Measurements from ENCODE around the gene KNL1. TPM values are rescaled to one million over a fixed set of nuclear protein-coding genes. Genes with fewer than 3 reads are reported as not detected.
"Not testable (repeated sequence)": the region's sequence is repeated elsewhere in the genome, so short reads cannot be mapped to it uniquely, and the experiment has no call there.

KNL1 gene
- total RNA-seq, 2 experiments from 2014 or later: 32.8 to 33.1 TPM

- H3K36me3 Mint-ChIP-seq: no peaks in the 10 kb centered on the region
- CTCF ChIA-PET: interaction anchor here (0.7 to 1.7 kb wide), 7 partner anchors 14 to 235 kb away, joined by 3 to 10 read pairs (median 7); partner anchors contain the start of gene VPS18
- H3K27ac Mint-ChIP-seq: no peak overlapping the region
- POLR2A ChIA-PET: interaction anchor here (1.0 to 1.4 kb wide), 2 partner anchors 13 to 15 kb away, joined by 5 to 6 read pairs; partner anchors contain the start of gene RAD51
- H3K4me1 Mint-ChIP-seq (ENCODE audit: low read depth): no peaks in the 10 kb centered on the region
- intact Hi-C loops (cut with micrococcal nuclease): no loop called here
- no peaks in the 10 kb centered on the region for H3K9me3 Mint-ChIP-seq
- no peak overlapping the region for H3K4me3 Mint-ChIP-seq
- no peaks in the 10 kb centered on the region for H3K27me3 Mint-ChIP-seq
- no peak for DNase-seq
These were observed 86.1 kb downstream of the KNL1 start for GRCh38 chr15:40680151-40680550.

GRCh38 chr15:40680959-40681358 lies 86.9 kb downstream of the KNL1 start:
- CTCF ChIA-PET: interaction anchor here (1.4 kb wide), 1 partner anchor 101 kb away, joined by 7 read pairs; no protein-coding TSS in a partner anchor
- DNase-seq; H3K4me1 Mint-ChIP-seq (ENCODE audit: low read depth); H3K9me3 Mint-ChIP-seq; H3K36me3 Mint-ChIP-seq; H3K4me3 Mint-ChIP-seq; intact Hi-C loops (cut with micrococcal nuclease); H3K27me3 Mint-ChIP-seq; H3K27ac Mint-ChIP-seq; POLR2A ChIA-PET: not testable (repeated sequence)

GRCh38 chr15:40684381-40684780 lies 90.3 kb downstream of the KNL1 start:
- no peaks in the 10 kb centered on the region for H3K27me3 Mint-ChIP-seq
- no peak overlapping the region for H3K4me3 Mint-ChIP-seq
- DNase-seq: no peak
- intact Hi-C loops (cut with micrococcal nuclease): no loop called here
- no peaks in the 10 kb centered on the region for H3K4me1 Mint-ChIP-seq (ENCODE audit: low read depth)
- H3K9me3 Mint-ChIP-seq: no peaks in the 10 kb centered on the region
- H3K27ac Mint-ChIP-seq: no peak overlapping the region
- CTCF ChIA-PET: interaction anchor here (0.6 to 2.1 kb wide), 3 partner anchors 10 to 209 kb away, joined by 3 to 7 read pairs (median 7); partner anchors contain the start of genes RAD51 and VPS18
- POLR2A ChIA-PET: no interaction called here
- H3K36me3 Mint-ChIP-seq: no peaks in the 10 kb centered on the region

GRCh38 chr15:40685376-40685775 lies 91.3 kb downstream of the KNL1 start:
- CTCF ChIA-PET: interaction anchor here (1.7 to 2.1 kb wide), 2 partner anchors 9 to 97 kb away, joined by 7 read pairs; partner anchors contain the start of gene RAD51

GRCh38 chr15:40688932-40689799 lies 95.1 kb downstream of the KNL1 start:
- ChIA-PET POLR2A (no interaction called here), CTCF (interaction anchor here (1.5 kb wide), 1 partner anchor 170 kb away, joined by 3 read pairs; no protein-coding TSS in a partner anchor)
- Mint-ChIP-seq H3K9me3 (no peaks in the 10 kb centered on the region), H3K27ac (no peak overlapping the region), H3K4me1 (ENCODE audit: low read depth) (peaks cover 7% of the 10 kb centered on the region), H3K27me3 (no peaks in the 10 kb centered on the region), H3K36me3 (peaks cover 3% of the 10 kb centered on the region), H3K4me3 (no peak overlapping the region)
- intact Hi-C loops (cut with micrococcal nuclease): no loop called here
- no peak for DNase-seq

More at GRCh38 chr15:40685376-40685775, 91.3 kb downstream of the KNL1 start:
- Mint-ChIP-seq H3K36me3 (no peaks in the 10 kb centered on the region), H3K4me3 (no peak overlapping the region), H3K4me1 (ENCODE audit: low read depth) (no peaks in the 10 kb centered on the region), H3K9me3 (no peaks in the 10 kb centered on the region), H3K27ac (no peak overlapping the region), H3K27me3 (no peaks in the 10 kb centered on the region)
- POLR2A ChIA-PET: no interaction called here
- intact Hi-C loops (cut with micrococcal nuclease): no loop called here
- no peak for DNase-seq

GRCh38 chr15:40691737-40692136 lies 97.7 kb downstream of the KNL1 start:
- CTCF ChIA-PET: no interaction called here
- no peak overlapping the region for H3K27ac Mint-ChIP-seq
- intact Hi-C loops (cut with micrococcal nuclease): loop anchor here (10.0 kb wide), 1 partner anchor 287 kb away; the partner anchor contains the start of gene IVD
- no peaks in the 10 kb centered on the region for H3K27me3 Mint-ChIP-seq
- H3K36me3 Mint-ChIP-seq: peaks cover 15% of the 10 kb centered on the region
- DNase-seq: no peak
- H3K4me3 Mint-ChIP-seq: no peak overlapping the region
- H3K4me1 Mint-ChIP-seq (ENCODE audit: low read depth): peaks cover 14% of the 10 kb centered on the region
- H3K9me3 Mint-ChIP-seq: no peaks in the 10 kb centered on the region
- POLR2A ChIA-PET: no interaction called here

- H3K4me1 Mint-ChIP-seq (ENCODE audit: low read depth): peaks cover 21% of the 10 kb centered on the region
- CTCF ChIA-PET: interaction anchor here (0.8 to 2.4 kb wide), 17 partner anchors 9 to 537 kb away, joined by 3 to 17 read pairs (median 5); partner anchors contain the start of genes CHP1, RHOV and VPS18
- POLR2A ChIA-PET: interaction anchor here (0.6 to 2.5 kb wide), 19 partner anchors 11 to 533 kb away, joined by 3 to 18 read pairs (median 4); partner anchors contain the start of genes BUB1B, C15orf62, DNAJC17 and GCHFR
- DNase-seq: peak; percentile 24
- H3K27ac Mint-ChIP-seq: peak overlapping the region; percentile 98
- H3K4me3 Mint-ChIP-seq: peak overlapping the region; percentile 91
- H3K36me3 Mint-ChIP-seq: peaks cover 30% of the 10 kb centered on the region
- intact Hi-C loops (cut with micrococcal nuclease): loop anchor here (1.0 to 10.0 kb wide), 8 partner anchors 15 to 289 kb away; partner anchors contain the start of genes CCDC32, DNAJC17, IVD and RMDN3
- H3K27me3 Mint-ChIP-seq: no peaks in the 10 kb centered on the region
- H3K9me3 Mint-ChIP-seq: no peaks in the 10 kb centered on the region
These were observed 100.0 kb downstream of the KNL1 start for GRCh38 chr15:40693904-40694687.

GRCh38 chr15:40694688-40695468 lies 100.8 kb downstream of the KNL1 start, which contains the start of gene RAD51:
RAD51 (plus strand) TSS chr15:40695174; CDS start chr15:40698759, 3,585 bp downstream.
- peak within 1 kb of the TSS; percentile 98 for H3K27ac Mint-ChIP-seq
- DNase-seq: peak; percentile 96
- ChIA-PET POLR2A (interaction anchor here (0.6 to 2.5 kb wide), 20 partner anchors 10 to 534 kb away, joined by 3 to 18 read pairs (median 4); partner anchors contain the start of genes BUB1B, C15orf62, DNAJC17 and GCHFR), CTCF (interaction anchor here (0.8 to 2.4 kb wide), 16 partner anchors 10 to 536 kb away, joined by 3 to 17 read pairs (median 6); partner anchors contain the start of genes CHP1, RHOV and VPS18)
- no peaks in the 10 kb centered on the region for H3K27me3 Mint-ChIP-seq
- peaks cover 27% of the 10 kb centered on the region for H3K4me1 Mint-ChIP-seq (ENCODE audit: low read depth)
- H3K9me3 Mint-ChIP-seq: no peaks in the 10 kb centered on the region
- H3K4me3 Mint-ChIP-seq: peak within 1 kb of the TSS; percentile 91
- intact Hi-C loops (cut with micrococcal nuclease): loop anchor here (1.0 to 10.0 kb wide), 8 partner anchors 16 to 290 kb away; partner anchors contain the start of genes CCDC32, DNAJC17, IVD and RMDN3
- H3K36me3 Mint-ChIP-seq: peaks cover 36% of the 10 kb centered on the region

- Mint-ChIP-seq H3K36me3 (peaks cover 42% of the 10 kb centered on the region), H3K4me1 (ENCODE audit: low read depth) (peaks cover 30% of the 10 kb centered on the region), H3K9me3 (no peaks in the 10 kb centered on the region), H3K27me3 (no peaks in the 10 kb centered on the region), H3K4me3 (peak overlapping the region; percentile 91), H3K27ac (peak overlapping the region; percentile 98)
- no peak for DNase-seq
- CTCF ChIA-PET: interaction anchor here (0.7 to 2.4 kb wide), 11 partner anchors 10 to 1362 kb away, joined by 3 to 17 read pairs (median 7); partner anchors contain the start of gene VPS18
- intact Hi-C loops (cut with micrococcal nuclease): loop anchor here (2.0 to 10.0 kb wide), 4 partner anchors 17 to 291 kb away; partner anchors contain the start of genes CCDC32 and IVD
- POLR2A ChIA-PET: interaction anchor here (1.0 to 2.5 kb wide), 14 partner anchors 10 to 535 kb away, joined by 3 to 18 read pairs (median 4); partner anchors contain the start of genes BUB1B, C15orf62, DNAJC17 and GCHFR
These were observed 101.4 kb downstream of the KNL1 start for GRCh38 chr15:40695469-40695890.

GRCh38 chr15:40696228-40696627 lies 102.2 kb downstream of the KNL1 start:
- Mint-ChIP-seq H3K27ac (no peak overlapping the region), H3K36me3 (peaks cover 47% of the 10 kb centered on the region), H3K27me3 (no peaks in the 10 kb centered on the region), H3K4me1 (ENCODE audit: low read depth) (peaks cover 30% of the 10 kb centered on the region), H3K4me3 (peak overlapping the region; percentile 91), H3K9me3 (no peaks in the 10 kb centered on the region)
- DNase-seq: no peak
- CTCF ChIA-PET: interaction anchor here (0.7 to 2.4 kb wide), 3 partner anchors 58 to 1361 kb away, joined by 3 to 11 read pairs (median 3); no protein-coding TSS in a partner anchor
- POLR2A ChIA-PET: interaction anchor here (1.2 to 2.5 kb wide), 3 partner anchors 68 to 127 kb away, joined by 3 to 18 read pairs (median 6); partner anchors contain the start of genes DNAJC17, GCHFR and RPUSD2
- intact Hi-C loops (cut with micrococcal nuclease): loop anchor here (10.0 kb wide), 1 partner anchor 291 kb away; the partner anchor contains the start of gene IVD

Data from activated CD4-positive, alpha-beta memory T cell treated with anti-CD3 and anti-CD28 coated beads for 36 hours (primary cell).